Muscle layer of colon (tissue), 2 donors: Measurements from ENCODE around the gene TMEM19.
"Not testable (repeated sequence)": the region's sequence is repeated elsewhere in the genome, so short reads cannot be mapped to it uniquely, and the experiment has no call there.

Experiments
- H3K27ac ChIP-seq: one replicate; pipeline ENCODE4 v1.7.0; 2013; ENCODE audit warnings: low read depth, mild to moderate bottlenecking, low read length, moderate library complexity
- H3K27me3 ChIP-seq, 2 donors: one replicate each; pipeline ENCODE4 v1.7.0; 2013; ENCODE audit warnings: low read length in 2 of 2, mild to moderate bottlenecking in 2 of 2; ENCODE audit not compliant: insufficient read depth in 2 of 2, control insufficient read depth in 1 of 2
- H3K36me3 ChIP-seq: one replicate; pipeline ENCODE4 v1.7.0; 2013; ENCODE audit warnings: mild to moderate bottlenecking, low read length; ENCODE audit not compliant: insufficient read depth
- H3K4me1 ChIP-seq: one replicate; pipeline ENCODE4 v1.7.0; 2013; ENCODE audit warnings: mild to moderate bottlenecking, low read length; ENCODE audit not compliant: insufficient read depth
- H3K4me3 ChIP-seq, 2 donors: one replicate each; pipeline ENCODE4 v1.7.0; 2013; ENCODE audit warnings: low read length in 2 of 2, low read depth in 1 of 2, mild to moderate bottlenecking in 1 of 2, moderate library complexity in 1 of 2
- H3K9ac ChIP-seq: one replicate; pipeline ENCODE4 v1.7.0; 2013; ENCODE audit warnings: low read length
- H3K9me3 ChIP-seq: one replicate; pipeline ENCODE4 v1.7.0; 2013; ENCODE audit warnings: mild to moderate bottlenecking, low read length
- donor health status: abdominal sarcoma.
- donor health status: Adenocarcinoma of cecum.

The TMEM19 gene

DNA sequence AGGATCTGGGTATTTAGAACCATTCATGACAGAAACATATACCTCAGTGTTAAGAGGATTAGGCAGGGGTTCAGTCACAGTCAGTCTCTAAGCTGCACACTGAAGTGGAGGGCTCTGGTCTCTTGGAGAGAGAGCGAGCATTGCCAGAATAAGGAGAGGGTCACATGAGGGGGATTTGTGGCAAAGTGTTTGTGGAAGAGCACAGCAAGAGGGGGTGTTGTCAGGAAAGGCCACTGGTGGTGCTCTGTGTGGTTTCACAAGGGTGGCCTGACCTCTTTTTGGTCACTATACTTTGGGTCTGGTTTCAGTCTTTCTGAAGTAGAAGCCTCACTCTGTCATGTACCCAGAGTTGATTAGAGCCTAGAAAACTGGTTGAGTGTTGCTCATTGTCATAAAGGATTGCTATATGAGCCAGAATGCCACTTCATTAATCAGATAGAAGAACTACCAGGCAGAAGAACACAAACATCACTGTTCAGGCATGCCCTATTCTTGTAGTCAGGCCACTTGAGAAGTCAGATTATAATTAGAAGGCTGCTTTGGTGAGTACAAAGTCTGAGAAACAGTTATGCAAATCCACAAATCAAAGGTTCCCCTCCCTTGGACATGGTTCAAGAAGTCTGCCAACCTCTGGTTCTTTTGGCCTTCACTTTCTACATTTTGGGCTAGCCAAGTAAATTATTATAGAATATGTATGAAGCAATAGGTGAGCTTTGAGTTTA, 8.4 kb downstream of the TMEM19 start:
- H3K27ac ChIP-seq, result no peak overlapping the region

DNA sequence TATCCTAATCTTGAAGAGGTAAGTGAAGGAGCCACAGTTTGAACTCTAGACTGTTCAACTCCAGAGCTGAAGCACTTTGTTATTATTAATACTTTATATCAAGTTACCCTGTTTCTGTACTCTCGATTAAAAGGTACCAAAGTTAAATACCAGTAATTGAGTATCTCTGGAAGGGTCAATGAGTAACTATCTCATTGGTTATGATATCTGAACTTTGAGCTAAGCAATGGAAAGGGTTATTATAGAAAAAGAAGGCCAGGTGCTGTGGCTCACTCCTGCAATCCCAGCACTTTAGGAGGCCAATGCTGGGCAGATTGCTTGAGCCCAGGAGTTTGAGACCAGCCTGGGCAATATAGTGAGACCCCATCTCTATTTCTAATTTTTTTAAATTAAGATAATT, 9.9 kb downstream of the TMEM19 start:
- H3K9me3 ChIP-seq, result no peaks in the 10 kb centered on the region
- H3K36me3 ChIP-seq, result peaks cover 27% of the 10 kb centered on the region
- H3K9ac ChIP-seq, result no peak overlapping the region
- H3K27ac ChIP-seq, result no peak overlapping the region
- no peaks in the 10 kb centered on the region for H3K4me1 ChIP-seq
- H3K4me3 ChIP-seq, result no peak overlapping the region
- H3K27me3 ChIP-seq, result no peaks in the 10 kb centered on the region

More for the DNA sequence above, 8.4 kb downstream of the TMEM19 start:
- Histone ChIP-seq H3K27me3 (no peaks in the 10 kb centered on the region), H3K9me3 (no peaks in the 10 kb centered on the region), H3K4me1 (peaks cover 3% of the 10 kb centered on the region), H3K36me3 (peaks cover 17% of the 10 kb centered on the region), H3K4me3 (no peak overlapping the region), H3K9ac (no peak overlapping the region)

DNA sequence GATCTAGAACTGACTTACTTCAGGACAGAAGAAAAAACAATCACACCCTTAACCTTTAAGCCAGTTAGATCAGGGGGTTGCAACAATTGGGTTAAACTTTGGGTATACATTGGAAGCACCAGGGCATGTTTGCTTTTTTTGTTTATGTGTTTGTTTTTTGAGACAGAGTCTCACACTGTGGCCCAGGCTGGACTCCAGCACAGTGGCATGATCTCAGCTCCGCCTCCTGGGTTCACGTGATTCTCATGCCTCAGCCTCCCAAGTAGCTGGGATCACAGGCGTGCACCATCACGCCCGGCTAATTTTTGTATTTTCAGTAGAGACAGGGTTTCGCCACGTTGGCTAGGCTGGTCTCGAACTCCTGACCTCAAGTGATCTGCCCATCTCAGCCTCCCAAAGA, 16.3 kb downstream of the TMEM19 start:
- peaks cover 36% of the 10 kb centered on the region for H3K36me3 ChIP-seq
- not testable (repeated sequence) for H3K9me3 ChIP-seq, H3K27me3 ChIP-seq, H3K4me3 ChIP-seq, H3K9ac ChIP-seq, H3K27ac ChIP-seq, H3K4me1 ChIP-seq

DNA sequence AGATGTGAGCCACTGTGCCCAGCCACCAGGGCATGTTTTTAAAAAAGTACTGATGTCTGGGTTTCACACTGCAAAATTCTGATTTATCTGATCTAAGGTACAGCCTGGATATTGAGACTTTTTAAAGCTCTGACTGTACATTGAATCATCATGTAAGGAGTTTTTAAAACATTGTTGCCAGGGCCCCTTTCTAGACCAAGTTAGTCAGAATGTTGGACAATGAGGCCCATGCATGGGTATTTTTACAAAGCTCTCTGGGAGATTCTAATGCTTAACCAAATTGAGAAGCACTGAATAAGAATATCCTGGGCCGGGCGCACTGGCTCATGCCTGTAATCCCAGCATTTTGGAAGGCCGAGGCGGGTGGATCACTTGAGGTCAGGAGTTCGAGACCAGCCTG, 16.7 kb downstream of the TMEM19 start:
- H3K36me3 ChIP-seq, result peaks cover 32% of the 10 kb centered on the region
- no peaks in the 10 kb centered on the region for H3K27me3 ChIP-seq
- H3K4me1 ChIP-seq, result no peaks in the 10 kb centered on the region
- no peak overlapping the region for H3K4me3 ChIP-seq
- no peak overlapping the region for H3K9ac ChIP-seq
- H3K27ac ChIP-seq, result no peak overlapping the region
- no peaks in the 10 kb centered on the region for H3K9me3 ChIP-seq

DNA sequence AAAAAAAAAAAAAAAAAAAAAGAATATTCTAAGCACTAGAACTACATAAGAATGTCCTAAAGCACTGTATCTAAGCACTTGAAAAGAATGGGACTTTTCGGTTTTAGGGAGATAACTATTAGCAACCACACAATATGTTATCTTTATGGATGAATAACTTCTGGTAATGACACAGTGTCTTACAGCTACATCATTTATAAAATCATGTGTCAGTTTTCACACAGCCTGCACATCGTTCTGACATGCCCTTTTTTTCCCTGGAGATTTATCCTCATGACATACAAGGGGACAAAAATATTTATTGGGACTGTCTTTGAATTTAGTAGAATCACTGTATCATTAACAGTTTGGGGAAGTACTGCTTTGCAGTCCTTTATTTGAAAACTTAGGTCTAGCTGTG, 17.3 kb downstream of the TMEM19 start:
- H3K27me3 ChIP-seq, result no peaks in the 10 kb centered on the region
- H3K9ac ChIP-seq, result no peak overlapping the region
- peaks cover 32% of the 10 kb centered on the region for H3K36me3 ChIP-seq
- H3K4me1 ChIP-seq, result no peaks in the 10 kb centered on the region
- H3K27ac ChIP-seq, result no peak overlapping the region
- H3K9me3 ChIP-seq, result no peaks in the 10 kb centered on the region
- H3K4me3 ChIP-seq, result no peak overlapping the region

DNA sequence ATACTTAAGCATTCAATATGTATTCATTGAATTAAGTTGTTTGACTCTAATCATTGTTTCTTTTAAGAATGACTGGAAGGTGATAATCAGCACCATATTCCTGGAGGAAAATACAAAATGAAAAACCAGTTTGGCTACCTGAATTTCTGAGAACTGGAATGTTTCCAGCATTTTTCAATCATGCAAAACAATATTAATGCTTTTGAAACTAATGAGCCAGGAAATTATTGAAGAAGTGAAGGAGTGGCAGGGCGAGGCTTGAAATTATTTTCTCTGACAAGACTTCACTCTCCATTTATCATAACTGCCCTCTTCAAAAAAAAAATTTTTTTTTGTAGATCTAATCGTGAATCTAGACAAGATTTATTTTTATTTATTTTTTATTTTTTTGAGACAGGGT, 19.0 kb downstream of the TMEM19 start:
- Histone ChIP-seq H3K4me1 (no peaks in the 10 kb centered on the region), H3K9ac (no peak overlapping the region), H3K27me3 (no peaks in the 10 kb centered on the region), H3K4me3 (no peak overlapping the region), H3K9me3 (no peaks in the 10 kb centered on the region), H3K27ac (no peak overlapping the region), H3K36me3 (peaks cover 20% of the 10 kb centered on the region)

DNA sequence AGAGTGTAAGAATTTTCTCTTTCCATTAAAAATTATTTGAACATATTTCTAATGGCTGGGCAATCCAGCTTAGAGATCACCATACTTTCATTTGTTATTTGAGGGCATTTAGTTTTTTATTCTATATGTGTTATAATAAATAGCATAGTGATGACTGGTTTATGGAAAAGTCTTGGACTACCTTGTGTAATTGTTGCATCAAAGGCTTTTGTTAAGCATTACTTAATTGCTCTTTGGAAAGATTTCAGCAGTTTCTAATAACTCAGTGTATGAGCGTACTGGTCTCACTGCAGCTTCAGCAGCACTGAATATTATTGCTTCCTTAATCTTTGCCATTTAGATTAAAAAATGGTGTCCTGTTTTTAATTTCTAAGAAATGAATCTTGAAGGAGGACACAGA, 22.8 kb downstream of the TMEM19 start:
- Histone ChIP-seq H3K36me3 (peaks cover 7% of the 10 kb centered on the region), H3K9ac (no peak overlapping the region), H3K27ac (no peak overlapping the region), H3K4me1 (no peaks in the 10 kb centered on the region), H3K9me3 (no peaks in the 10 kb centered on the region), H3K4me3 (no peak overlapping the region), H3K27me3 (no peaks in the 10 kb centered on the region)

DNA sequence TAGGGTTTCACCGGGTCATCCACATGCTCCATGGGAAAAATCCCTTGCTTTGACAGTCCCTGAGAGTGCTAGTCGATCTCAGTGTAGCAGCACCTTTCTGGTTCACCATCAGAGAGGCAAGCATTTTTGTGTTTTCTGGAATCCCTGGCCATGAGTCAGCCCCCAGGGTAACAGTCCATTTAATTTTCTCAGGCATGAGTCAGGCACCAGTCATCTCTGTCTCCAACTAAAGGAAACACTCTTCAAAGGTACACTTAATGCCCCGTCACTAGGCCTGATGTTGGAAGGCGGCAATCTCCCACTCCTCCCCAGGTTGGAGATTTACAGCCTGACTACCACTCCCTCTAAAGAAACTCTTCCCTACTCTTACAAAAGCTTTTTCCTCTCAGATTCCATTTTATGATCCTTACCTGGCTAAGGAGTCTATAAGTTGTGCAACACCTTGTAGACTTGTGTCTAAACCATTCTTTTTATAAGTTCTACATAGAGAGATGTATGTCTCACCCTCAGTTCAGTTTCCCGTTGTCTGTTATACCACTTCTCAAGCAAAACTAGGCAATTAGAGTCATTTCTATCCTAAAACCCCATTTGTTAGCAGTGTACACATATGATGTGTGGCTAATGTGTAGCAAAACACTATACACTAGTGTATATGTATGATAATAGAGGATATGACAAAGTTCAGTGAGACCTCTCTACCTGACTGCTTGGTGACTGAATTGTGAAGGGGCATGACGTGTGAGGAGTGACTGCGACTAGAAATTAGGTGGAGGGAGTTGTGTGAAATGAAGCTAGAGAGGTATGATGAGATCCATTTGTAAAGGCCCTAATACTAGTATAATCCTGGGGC, 24.6 kb downstream of the TMEM19 start:
- H3K9ac ChIP-seq, result no peak overlapping the region
- no peak overlapping the region for H3K4me3 ChIP-seq
- no peaks in the 10 kb centered on the region for H3K9me3 ChIP-seq
- H3K27me3 ChIP-seq, result no peaks in the 10 kb centered on the region
- no peaks in the 10 kb centered on the region for H3K4me1 ChIP-seq
- no peak overlapping the region for H3K27ac ChIP-seq
- H3K36me3 ChIP-seq, result no peaks in the 10 kb centered on the region

DNA sequence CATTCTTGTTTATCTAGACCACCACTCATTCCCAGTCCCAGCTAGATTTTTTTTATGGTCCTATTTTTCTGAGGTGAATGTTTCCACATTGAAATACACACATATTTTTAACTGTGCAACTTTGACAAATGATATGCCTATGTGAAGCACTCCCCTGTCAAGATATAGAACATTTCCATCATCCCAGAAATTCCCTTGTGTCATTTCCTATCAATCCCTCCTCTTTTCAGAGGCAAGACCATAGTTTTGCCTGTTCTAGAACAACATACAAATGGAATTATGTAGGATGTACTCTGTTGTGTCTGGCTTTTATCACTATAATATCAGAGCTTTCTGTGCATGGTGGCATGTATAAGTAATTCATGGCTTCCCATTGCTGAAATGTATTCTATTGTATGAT, 32.7 kb downstream of the TMEM19 start:
- no peaks in the 10 kb centered on the region for H3K9me3 ChIP-seq
- no peak overlapping the region for H3K9ac ChIP-seq
- H3K27me3 ChIP-seq, result no peaks in the 10 kb centered on the region
- no peak overlapping the region for H3K4me3 ChIP-seq
- H3K36me3 ChIP-seq, result no peaks in the 10 kb centered on the region
- no peak overlapping the region for H3K27ac ChIP-seq
- no peaks in the 10 kb centered on the region for H3K4me1 ChIP-seq

DNA sequence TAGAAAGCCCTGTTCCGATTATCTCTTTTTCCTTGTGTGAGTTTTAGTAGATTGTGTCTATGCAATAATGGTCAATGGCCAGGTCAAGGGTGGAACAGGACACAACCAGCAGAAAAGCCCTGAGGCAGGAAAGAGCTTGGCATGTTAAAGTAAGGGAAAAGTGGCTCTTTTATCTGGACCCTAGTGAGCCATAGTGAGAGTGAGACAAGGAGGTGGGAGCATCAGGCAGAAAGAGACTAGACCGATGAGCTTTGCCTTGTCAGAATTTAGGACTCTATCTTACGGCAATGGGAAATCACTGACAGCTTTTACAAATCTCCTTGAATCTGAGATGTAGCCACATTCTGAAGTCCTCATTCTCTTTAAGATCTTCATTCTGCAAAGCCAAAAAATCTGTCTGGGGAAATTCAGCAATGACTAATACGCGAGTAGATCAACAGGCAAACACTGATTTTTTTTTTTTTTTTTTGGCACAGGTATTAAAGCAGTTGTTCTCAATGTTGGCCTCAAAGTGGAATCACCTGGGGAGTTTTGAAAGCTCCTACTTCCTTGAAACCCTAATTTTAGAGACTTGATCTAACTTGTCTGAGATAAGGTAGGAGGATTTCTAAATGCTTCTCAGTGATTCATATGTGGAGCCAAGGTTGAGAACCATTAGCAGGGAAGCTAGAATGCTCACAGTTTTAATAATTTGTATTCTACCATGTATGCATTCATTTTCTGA, 33.9 kb downstream of the TMEM19 start:
- no peak overlapping the region for H3K9ac ChIP-seq
- H3K27me3 ChIP-seq, result no peaks in the 10 kb centered on the region
- H3K9me3 ChIP-seq, result no peaks in the 10 kb centered on the region
- no peaks in the 10 kb centered on the region for H3K4me1 ChIP-seq
- no peak overlapping the region for H3K27ac ChIP-seq
- H3K36me3 ChIP-seq, result no peaks in the 10 kb centered on the region
- no peak overlapping the region for H3K4me3 ChIP-seq

DNA sequence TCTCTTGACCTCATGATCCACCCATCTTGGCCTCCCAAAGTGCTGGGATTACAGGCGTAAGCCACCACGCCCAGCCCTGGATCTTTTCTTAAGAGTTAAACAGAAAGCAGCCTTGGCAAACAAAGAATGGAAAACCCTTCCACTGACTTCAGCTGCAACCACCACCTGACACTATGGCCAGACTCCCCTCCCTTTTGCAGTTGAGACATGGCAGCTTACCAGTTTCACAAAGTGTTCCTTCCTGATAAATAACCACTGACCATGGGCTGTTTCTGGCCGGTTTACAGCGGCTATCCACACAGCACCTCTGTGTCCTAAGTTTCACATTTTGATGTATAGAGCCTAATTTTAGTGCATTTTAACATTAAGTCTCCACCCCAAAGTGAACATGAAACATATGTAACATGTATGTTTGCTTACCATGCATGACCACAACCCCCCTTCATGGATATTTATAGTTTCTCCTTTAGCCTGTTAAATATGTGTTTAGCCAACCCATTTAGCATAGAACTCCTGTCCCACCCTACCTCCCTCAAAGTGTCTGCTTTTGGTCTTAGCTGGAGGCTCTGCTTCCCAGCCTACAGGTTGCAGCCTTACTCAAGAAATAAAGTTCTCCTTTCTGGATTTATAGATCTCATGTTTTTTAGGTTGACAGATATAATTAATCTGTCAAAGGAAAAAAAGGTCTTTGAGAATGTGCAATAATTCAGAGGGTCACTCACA, 36.1 kb downstream of the TMEM19 start:
- Histone ChIP-seq H3K27ac (no peak overlapping the region), H3K36me3 (no peaks in the 10 kb centered on the region), H3K9ac (no peak overlapping the region)

More for the DNA sequence above, 36.1 kb downstream of the TMEM19 start:
- H3K4me3 ChIP-seq, result no peak overlapping the region
- H3K4me1 ChIP-seq, result no peaks in the 10 kb centered on the region
- H3K9me3 ChIP-seq, result no peaks in the 10 kb centered on the region
- H3K27me3 ChIP-seq, result no peaks in the 10 kb centered on the region
